GM12878 (cell line): ENCODE data around the gene SLC36A1. TPM values are rescaled to one million over a fixed set of nuclear protein-coding genes. Genes with fewer than 3 reads are reported as not detected.

ENCODE experiments used
- ATAC-seq: fragments of 200-7000 bp; cut with Tn5 transposase; 3 replicates; pipeline ENCODE4 v1.9.1; 2020; ENCODE audit warnings: mild to moderate bottlenecking, moderate library complexity
- BruUV-seq: library from RNA; stranded (reverse); fragments of 400-500 nt; replicated peaks from 2 replicates; lab custom pipeline; 2021; lab: Mats Ljungman, UMichigan
- CTCF ChIA-PET: fragments of 300-600 bp; sonication (Branson Sonifier 250); formaldehyde crosslinking; extraction: SDS; loops from one replicate; lab custom pipeline; 2021; ENCODE audit warnings: inconsistent platforms; lab: Yijun Ruan, JAX
- POLR2A ChIA-PET: fragments of 350-600 bp; formaldehyde crosslinking; extraction: SDS; loops from one replicate; lab custom pipeline; 2021; ENCODE audit warnings: inconsistent platforms; lab: Charles Lee
- RAD21 ChIA-PET: fragments of 300-600 bp; sonication (Branson Sonifier 250); formaldehyde crosslinking; loops from one replicate; lab custom pipeline; 2023; ENCODE audit warnings: antibody characterized with exemption; ENCODE audit not compliant: unreplicated experiment; lab: Charles Lee
- SMC1A ChIA-PET: fragments of 300-600 bp; sonication (Branson Sonifier 250); formaldehyde crosslinking; loops from one replicate; lab custom pipeline; 2023; ENCODE audit not compliant: unreplicated experiment, uncharacterized antibody; lab: Charles Lee
- DNase-seq: peaks from one replicate; pipeline ENCODE4 v3.0.0-alpha.2; 2011; ENCODE audit warnings: low read depth, low spot score
- FAIRE-seq: peaks from 3 replicates; lab custom pipeline; 2011; peaks lifted over from hg19 to GRCh38; lab: Jason Lieb, UNC
- H2AFZ ChIP-seq: 2 replicates; pipeline ENCODE4 v1.6.0; 2011; ENCODE audit warnings: low read depth, low read length, control low read depth; ENCODE audit not compliant: control insufficient read depth
- H3K27ac ChIP-seq: 2 replicates; pipeline ENCODE4 v1.5.1; 2011; ENCODE audit warnings: control low read depth; ENCODE audit not compliant: control insufficient read depth, insufficient read depth
- H3K27me3 ChIP-seq, 2 experiments: replicated peaks in 1 of 2; 2 replicates each; pipeline versions ENCODE4 v1.6.0 to v1.6.1; 2011; ENCODE audit warnings: low read length in 1 of 2; ENCODE audit not compliant: control insufficient read depth in 2 of 2, insufficient read depth in 2 of 2
- H3K36me3 ChIP-seq, 2 experiments: 2 replicates each; pipeline ENCODE4 v1.5.1; 2011; ENCODE audit warnings: low read length in 1 of 2; ENCODE audit not compliant: control insufficient read depth in 2 of 2, insufficient read depth in 2 of 2
- H3K4me1 ChIP-seq: 2 replicates; pipeline ENCODE4 v1.6.1; 2011; ENCODE audit warnings: mild to moderate bottlenecking, low read length, moderate library complexity, mixed read lengths; ENCODE audit not compliant: control insufficient read depth, insufficient read depth
- H3K4me2 ChIP-seq: 2 replicates; pipeline ENCODE4 v1.6.0; 2011; ENCODE audit warnings: control low read depth; ENCODE audit not compliant: control insufficient read depth, insufficient read depth
- H3K4me3 ChIP-seq: fragments of 200-600 bp; sonication (generic); 2 replicates; pipeline ENCODE4 v1.5.1; 2016
- H3K79me2 ChIP-seq: 2 replicates; pipeline ENCODE4 v1.6.0; 2011; ENCODE audit warnings: low read length; ENCODE audit not compliant: control insufficient read depth, insufficient read depth
- H3K9ac ChIP-seq: 2 replicates; pipeline ENCODE4 v1.8.0; 2011; ENCODE audit warnings: low read length, control low read depth, mixed read lengths; ENCODE audit not compliant: control insufficient read depth, insufficient read depth
- H3K9me3 ChIP-seq: replicated peaks from 3 replicates; pipeline ENCODE4 v1.5.1; 2011; ENCODE audit warnings: mild to moderate bottlenecking, low read length; ENCODE audit not compliant: control insufficient read depth, insufficient read depth
- H4K20me1 ChIP-seq: 2 replicates; pipeline ENCODE4 v1.6.0; 2011; ENCODE audit not compliant: control insufficient read depth, insufficient read depth
- BACH1 ChIP-seq: fragments of 450-650 bp; IDR thresholded peaks from 2 replicates; pipeline ENCODE4 v1.6.1; 2017; ENCODE audit warnings: mild to moderate bottlenecking, borderline replicate concordance
- DPF2 ChIP-seq: fragments of 450-650 bp; IDR thresholded peaks from 2 replicates; pipeline ENCODE4 v1.6.1; 2017; ENCODE audit warnings: mild to moderate bottlenecking
- GABPA ChIP-seq: IDR thresholded peaks from 2 replicates; pipeline ENCODE4 v1.6.1; 2014; ENCODE audit warnings: antibody characterized with exemption, low read depth, mild to moderate bottlenecking, inconsistent platforms
- HCFC1 ChIP-seq: fragments of 150-350 bp; IDR thresholded peaks from 2 replicates; pipeline ENCODE4 v1.6.1; 2014; ENCODE audit warnings: low read length
- IKZF2 ChIP-seq, 2 experiments: fragments of 450-650 bp; IDR thresholded peaks; 2 replicates each; pipeline ENCODE4 v1.6.1; 2017; ENCODE audit warnings: mild to moderate bottlenecking in 2 of 2, moderate library complexity in 2 of 2
- NBN ChIP-seq: fragments of 450-650 bp; IDR thresholded peaks from 2 replicates; pipeline ENCODE4 v1.6.1; 2016
- WRNIP1 ChIP-seq: IDR thresholded peaks from 2 replicates; pipeline ENCODE4 v1.6.1; 2011; ENCODE audit warnings: low read depth, low read length, improper control_type of control experiment, borderline replicate concordance
- ZBTB11 ChIP-seq: fragments of 450-650 bp; formaldehyde crosslinking; IDR thresholded peaks from 2 replicates; pipeline ENCODE4 v1.5.0; 2022; ENCODE audit warnings: mild to moderate bottlenecking, missing genetic modification characterization
- WGBS: methylation state at CpG from one replicate; pipeline ENCODE4 v1.1.6; 2016; ENCODE audit warnings: low lambda C conversion rate; ENCODE audit not compliant: insufficient replicate concordance, insufficient coverage; ENCODE audit errors: missing lambda C conversion rate; 5-methylcytosine and 5-hydroxymethylcytosine counted together
- in situ Hi-C: fragments of 300-500 bp; cut with MboI; formaldehyde crosslinking; loops from 9 replicates; pipeline ENCODE4 v1.14.3; 2018; ENCODE audit warnings: mixed read lengths
- intact Hi-C: fragments of 100-400 bp; cut with micrococcal nuclease; formaldehyde crosslinking; loops from one replicate; pipeline ENCODE4 v1.14.2; 2022; ENCODE audit not compliant: unreplicated experiment
- polyA plus RNA-seq, 11 experiments: library from polyadenylated mRNA; depleted of rRNA in 4 of 11; unstranded in 6 of 11; stranded (reverse) in 5 of 11; fragments of >200 nt; fragmentation: Nextera tagmentation in 4 of 11; fragmentation: Illumina TruSeq in 1 of 11; extraction: Ambion mirVana in 4 of 11; extraction: Trizol in 1 of 11; gene quantifications; 1 replicate in 1 of 11; 2 replicates in 10 of 11; pipeline versions ENCODE4 v1.2.1 to v1.2.3, GENCODE V29; 2011 to 2016; ENCODE audit warnings: inconsistent platforms in 2 of 11, missing spikeins in 2 of 11, low read depth in 1 of 11
- total RNA-seq, 4 experiments: library from RNA; depleted of rRNA in 3 of 4; stranded (reverse); fragments of >200 nt in 3 of 4; fragmentation: Illumina TruSeq in 1 of 4; extraction: Trizol in 1 of 4; gene quantifications; 2 replicates each; pipeline versions ENCODE4 v1.2.1 to v1.2.3, GENCODE V29; 2013 to 2021
- TF ChIP-seq, protein P1 (sequence below): fragments of 450-650 bp; formaldehyde crosslinking; IDR thresholded peaks from 2 replicates; pipeline ENCODE4 v1.4.0; 2020; ENCODE audit warnings: mild to moderate bottlenecking, moderate library complexity
- TF ChIP-seq, protein P2 (sequence below): IDR thresholded peaks from 2 replicates; pipeline ENCODE4 v1.6.1; 2012; ENCODE audit warnings: mild to moderate bottlenecking, low read depth, low read length
- TF ChIP-seq, protein P3 (sequence below): IDR thresholded peaks from 2 replicates; pipeline ENCODE4 v1.6.1; 2011; ENCODE audit warnings: low read depth, low read length, improper control_type of control experiment, borderline replicate concordance

The SLC36A1 gene
- total and polyA plus RNA-seq, 10 of the 15 experiments (the other 5 are each of a cell fraction or from before 2014, with no cell fraction given) = 0.50 to 8.2 (median 3.5) TPM

GRCh38 chr5:151454166-151454565, 6.8 kb downstream of the SLC36A1 start (continued):
- TF ChIP-seq, protein P1, sequence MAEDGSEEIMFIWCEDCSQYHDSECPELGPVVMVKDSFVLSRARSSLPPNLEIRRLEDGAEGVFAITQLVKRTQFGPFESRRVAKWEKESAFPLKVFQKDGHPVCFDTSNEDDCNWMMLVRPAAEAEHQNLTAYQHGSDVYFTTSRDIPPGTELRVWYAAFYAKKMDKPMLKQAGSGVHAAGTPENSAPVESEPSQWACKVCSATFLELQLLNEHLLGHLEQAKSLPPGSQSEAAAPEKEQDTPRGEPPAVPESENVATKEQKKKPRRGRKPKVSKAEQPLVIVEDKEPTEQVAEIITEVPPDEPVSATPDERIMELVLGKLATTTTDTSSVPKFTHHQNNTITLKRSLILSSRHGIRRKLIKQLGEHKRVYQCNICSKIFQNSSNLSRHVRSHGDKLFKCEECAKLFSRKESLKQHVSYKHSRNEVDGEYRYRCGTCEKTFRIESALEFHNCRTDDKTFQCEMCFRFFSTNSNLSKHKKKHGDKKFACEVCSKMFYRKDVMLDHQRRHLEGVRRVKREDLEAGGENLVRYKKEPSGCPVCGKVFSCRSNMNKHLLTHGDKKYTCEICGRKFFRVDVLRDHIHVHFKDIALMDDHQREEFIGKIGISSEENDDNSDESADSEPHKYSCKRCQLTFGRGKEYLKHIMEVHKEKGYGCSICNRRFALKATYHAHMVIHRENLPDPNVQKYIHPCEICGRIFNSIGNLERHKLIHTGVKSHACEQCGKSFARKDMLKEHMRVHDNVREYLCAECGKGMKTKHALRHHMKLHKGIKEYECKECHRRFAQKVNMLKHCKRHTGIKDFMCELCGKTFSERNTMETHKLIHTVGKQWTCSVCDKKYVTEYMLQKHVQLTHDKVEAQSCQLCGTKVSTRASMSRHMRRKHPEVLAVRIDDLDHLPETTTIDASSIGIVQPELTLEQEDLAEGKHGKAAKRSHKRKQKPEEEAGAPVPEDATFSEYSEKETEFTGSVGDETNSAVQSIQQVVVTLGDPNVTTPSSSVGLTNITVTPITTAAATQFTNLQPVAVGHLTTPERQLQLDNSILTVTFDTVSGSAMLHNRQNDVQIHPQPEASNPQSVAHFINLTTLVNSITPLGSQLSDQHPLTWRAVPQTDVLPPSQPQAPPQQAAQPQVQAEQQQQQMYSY = no peak
- no peak for TF ChIP-seq IKZF2 (IDR thresholded peaks at IDR 0.05)
- no peak for TF ChIP-seq BACH1

DNA sequence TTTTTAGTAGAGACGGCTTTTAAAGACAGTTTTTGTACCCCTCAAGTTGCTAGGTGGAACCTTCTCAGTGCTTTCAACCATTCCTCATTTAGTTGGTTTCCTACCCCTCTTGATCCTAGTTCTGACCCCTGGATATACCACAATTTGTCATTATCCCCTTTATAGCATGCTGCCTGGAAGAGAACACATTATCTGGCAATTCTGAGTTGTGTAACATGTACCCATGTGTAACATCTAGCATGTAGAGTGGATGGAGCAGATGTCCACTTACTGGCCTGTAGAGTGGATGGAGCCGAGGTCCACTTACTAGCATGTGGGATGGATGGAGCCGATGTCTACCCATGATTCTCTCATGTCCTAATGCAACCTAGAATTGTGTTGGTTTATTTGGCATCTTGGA, 7.5 kb downstream of the SLC36A1 start:
- Histone ChIP-seq H3K9ac (no peak overlapping the region), H2AFZ (no peak overlapping the region), H4K20me1 (no peaks in the 10 kb centered on the region), H3K27ac (no peak overlapping the region), H3K4me3 (no peak overlapping the region), H3K4me1 (peaks cover 12% of the 10 kb centered on the region), H3K9me3 (no peaks in the 10 kb centered on the region), H3K36me3 (no peaks in the 10 kb centered on the region), H3K4me2 (no peak overlapping the region), H3K27me3 (no peaks in the 10 kb centered on the region), H3K79me2 (no peaks in the 10 kb centered on the region)
- in situ Hi-C loops = no loop called here
- ChIA-PET CTCF (interaction anchor here (0.7 to 1.3 kb wide), 3 partner anchors 30 to 193 kb away, joined by 3 read pairs; no protein-coding TSS in a partner anchor), SMC1A (interaction anchor here (0.8 kb wide), 1 partner anchor 44 kb away, joined by 3 read pairs; no protein-coding TSS in a partner anchor), POLR2A (interaction anchor here (0.6 kb wide), 3 partner anchors 295 to 300 kb away, joined by 3 to 4 read pairs (median 4); no protein-coding TSS in a partner anchor), RAD21 (interaction anchor here (0.9 kb wide), 1 partner anchor 9 kb away, joined by 3 read pairs; no protein-coding TSS in a partner anchor)
- no peak for ATAC-seq
- 100% methylated on average over 3 of the region's 3 CpGs for WGBS
- FAIRE-seq = no peak
- no TSS peak for BruUV-seq
- DNase-seq = no peak
- intact Hi-C loops = no loop called here
- TF ChIP-seq GABPA (no peak), HCFC1 (no peak), WRNIP1 (no peak), ZBTB11 (CRISPR knock-in tag) (no peak), NBN (no peak), DPF2 (no peak)
- TF ChIP-seq, protein P2, sequence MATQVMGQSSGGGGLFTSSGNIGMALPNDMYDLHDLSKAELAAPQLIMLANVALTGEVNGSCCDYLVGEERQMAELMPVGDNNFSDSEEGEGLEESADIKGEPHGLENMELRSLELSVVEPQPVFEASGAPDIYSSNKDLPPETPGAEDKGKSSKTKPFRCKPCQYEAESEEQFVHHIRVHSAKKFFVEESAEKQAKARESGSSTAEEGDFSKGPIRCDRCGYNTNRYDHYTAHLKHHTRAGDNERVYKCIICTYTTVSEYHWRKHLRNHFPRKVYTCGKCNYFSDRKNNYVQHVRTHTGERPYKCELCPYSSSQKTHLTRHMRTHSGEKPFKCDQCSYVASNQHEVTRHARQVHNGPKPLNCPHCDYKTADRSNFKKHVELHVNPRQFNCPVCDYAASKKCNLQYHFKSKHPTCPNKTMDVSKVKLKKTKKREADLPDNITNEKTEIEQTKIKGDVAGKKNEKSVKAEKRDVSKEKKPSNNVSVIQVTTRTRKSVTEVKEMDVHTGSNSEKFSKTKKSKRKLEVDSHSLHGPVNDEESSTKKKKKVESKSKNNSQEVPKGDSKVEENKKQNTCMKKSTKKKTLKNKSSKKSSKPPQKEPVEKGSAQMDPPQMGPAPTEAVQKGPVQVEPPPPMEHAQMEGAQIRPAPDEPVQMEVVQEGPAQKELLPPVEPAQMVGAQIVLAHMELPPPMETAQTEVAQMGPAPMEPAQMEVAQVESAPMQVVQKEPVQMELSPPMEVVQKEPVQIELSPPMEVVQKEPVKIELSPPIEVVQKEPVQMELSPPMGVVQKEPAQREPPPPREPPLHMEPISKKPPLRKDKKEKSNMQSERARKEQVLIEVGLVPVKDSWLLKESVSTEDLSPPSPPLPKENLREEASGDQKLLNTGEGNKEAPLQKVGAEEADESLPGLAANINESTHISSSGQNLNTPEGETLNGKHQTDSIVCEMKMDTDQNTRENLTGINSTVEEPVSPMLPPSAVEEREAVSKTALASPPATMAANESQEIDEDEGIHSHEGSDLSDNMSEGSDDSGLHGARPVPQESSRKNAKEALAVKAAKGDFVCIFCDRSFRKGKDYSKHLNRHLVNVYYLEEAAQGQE = no peak
- TF ChIP-seq, protein P3, sequence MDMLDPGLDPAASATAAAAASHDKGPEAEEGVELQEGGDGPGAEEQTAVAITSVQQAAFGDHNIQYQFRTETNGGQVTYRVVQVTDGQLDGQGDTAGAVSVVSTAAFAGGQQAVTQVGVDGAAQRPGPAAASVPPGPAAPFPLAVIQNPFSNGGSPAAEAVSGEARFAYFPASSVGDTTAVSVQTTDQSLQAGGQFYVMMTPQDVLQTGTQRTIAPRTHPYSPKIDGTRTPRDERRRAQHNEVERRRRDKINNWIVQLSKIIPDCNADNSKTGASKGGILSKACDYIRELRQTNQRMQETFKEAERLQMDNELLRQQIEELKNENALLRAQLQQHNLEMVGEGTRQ = no peak
